GF-D8 (cell line): ENCODE data around the gene DUSP11.
A peak's percentile ranks its signal among the peaks of the same experiment; 100 is the strongest.
"Not testable (repeated sequence)": the region's sequence is repeated elsewhere in the genome, so short reads cannot be mapped to it uniquely, and the experiment has no call there.

ENCODE experiments used
- DNase-seq: peaks from one replicate; lab custom pipeline; 2025; lab: John Stamatoyannopoulos, UW

DUSP11 gene

GRCh38 chr2:73717695-73718094 lies 62.2 kb downstream of the DUSP11 start:
- not testable (repeated sequence) for DNase-seq

- no peak for DNase-seq
Measured at GRCh38 chr2:73717251-73717606, 62.7 kb downstream of the DUSP11 start.

- DNase-seq, result peak; percentile 62
Measured at GRCh38 chr2:73716543-73717250, 63.2 kb downstream of the DUSP11 start.

GRCh38 chr2:73714091-73714490 lies 65.8 kb downstream of the DUSP11 start:
- no peak for DNase-seq
